SH-SY5Y (cell line): ENCODE data around the gene ETV6.

Experiments used
- GATA2 ChIP-seq: IDR thresholded peaks from 2 replicates; pipeline ENCODE4 v1.6.1; 2011; ENCODE audit warnings: mild to moderate bottlenecking, low read depth, low read length
- GATA3 ChIP-seq: IDR thresholded peaks from 2 replicates; pipeline ENCODE4 v1.6.1; 2011; ENCODE audit warnings: low read depth, mild to moderate bottlenecking, low read length, moderate library complexity

- no peak for TF ChIP-seq GATA2
- no peak for TF ChIP-seq GATA3
Measured at GRCh38 chr12:11774821-11775220, 125.3 kb downstream of the ETV6 start.
